AG04450 (cell line): ENCODE measurements around the gene TCF19. TPM values are rescaled to one million over a fixed set of nuclear protein-coding genes. Genes with fewer than 3 reads are reported as not detected.
"Not testable (repeated sequence)": the region's sequence is repeated elsewhere in the genome, so short reads cannot be mapped to it uniquely, and the experiment has no call there.

ENCODE experiments used
- CTCF ChIA-PET: fragments of 300-600, 350-600 bp; formaldehyde crosslinking; extraction: SDS; loops from one replicate; lab custom pipeline; 2022; ENCODE audit warnings: antibody characterized with exemption, inconsistent platforms; lab: Charles Lee
- POLR2A ChIA-PET: fragments of 350-600 bp; formaldehyde crosslinking; extraction: SDS; loops from one replicate; lab custom pipeline; 2021; ENCODE audit warnings: antibody characterized with exemption, inconsistent platforms; lab: Yijun Ruan, JAX
- DNase-seq: peaks from one replicate; pipeline ENCODE4 v3.0.0-alpha.2; 2011; ENCODE audit warnings: low read depth, low spot score
- H3K27ac ChIP-seq: one replicate; pipeline ENCODE4 v1.5.1; 2012; ENCODE audit warnings: low read depth, low read length, control low read depth
- H3K27me3 ChIP-seq: one replicate; pipeline ENCODE4 v1.6.0; 2012; ENCODE audit warnings: low read length; ENCODE audit not compliant: control insufficient read depth, insufficient read depth
- H3K4me3 ChIP-seq: 2 replicates; pipeline ENCODE4 v1.5.1; 2011; ENCODE audit warnings: mild to moderate bottlenecking, low read depth, low read length, control low read depth
- H3K9me3 ChIP-seq: 2 replicates; pipeline ENCODE4 v1.5.1; 2012; ENCODE audit warnings: low read length; ENCODE audit not compliant: control insufficient read depth, insufficient read depth
- CTCF ChIP-seq: IDR thresholded peaks from 2 replicates; pipeline ENCODE4 v1.5.1; 2011; ENCODE audit warnings: low read depth, low read length, control low read depth, inconsistent platforms
- polyA plus RNA-seq: library from polyadenylated mRNA; depleted of rRNA; stranded (reverse); fragments of >200 nt; gene quantifications from 2 replicates; pipeline ENCODE4 v1.2.3, GENCODE V29; 2011

Gene TCF19
- polyA plus RNA-seq, 1 experiment, result 4.2 TPM

DNA sequence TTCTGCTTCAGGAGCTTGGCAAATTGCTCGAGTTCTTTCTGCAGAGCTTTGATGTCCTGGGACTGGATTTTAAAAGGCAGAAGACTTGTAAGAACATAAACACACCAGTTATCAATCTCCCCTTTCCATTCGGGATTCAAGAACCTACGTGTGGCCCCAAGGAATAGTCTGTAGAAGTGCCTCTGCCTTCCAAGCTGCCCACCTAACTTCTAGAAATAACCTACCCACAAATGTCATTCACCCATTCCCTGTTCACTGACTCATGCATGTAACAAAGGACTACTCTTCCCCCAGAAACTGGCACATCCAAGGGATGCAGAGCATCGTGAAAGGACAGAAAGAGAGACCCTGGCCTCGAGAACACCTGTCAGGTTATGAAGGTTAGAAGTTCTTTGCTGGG is 7.6 kb downstream of the TCF19 start:
- POLR2A ChIA-PET, result no interaction called here
- no peak for DNase-seq
- no peak for TF ChIP-seq CTCF
- H3K4me3 ChIP-seq, result no peak overlapping the region
- CTCF ChIA-PET, result no interaction called here
- H3K27me3 ChIP-seq, result no peaks in the 10 kb centered on the region
- no peaks in the 10 kb centered on the region for H3K9me3 ChIP-seq
- H3K27ac ChIP-seq, result no peak overlapping the region

DNA sequence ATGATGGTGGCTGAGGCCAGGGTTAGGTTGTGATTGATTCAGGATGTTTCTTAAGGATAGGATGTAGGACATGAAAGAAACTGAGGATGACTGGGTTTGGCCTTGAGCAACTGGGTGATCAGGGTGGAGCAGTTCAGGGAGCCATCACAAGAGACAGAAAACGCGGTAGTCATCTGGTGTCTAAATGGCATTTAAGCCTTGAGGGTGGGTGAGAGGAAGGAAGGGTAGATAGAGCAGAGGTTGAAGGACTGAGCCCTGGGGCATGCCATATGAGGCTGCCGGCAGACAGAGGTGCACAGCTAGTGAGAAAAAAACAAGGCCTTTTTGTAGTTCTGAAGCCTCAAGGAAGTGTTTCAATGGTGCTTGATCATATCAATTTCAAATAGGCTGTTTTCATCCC is 10.2 kb downstream of the TCF19 start:
- no peak for DNase-seq
- no peak for TF ChIP-seq CTCF
- Histone ChIP-seq H3K9me3 (no peaks in the 10 kb centered on the region), H3K4me3 (no peak overlapping the region), H3K27me3 (no peaks in the 10 kb centered on the region), H3K27ac (no peak overlapping the region)
- POLR2A ChIA-PET, result no interaction called here
- CTCF ChIA-PET, result no interaction called here

DNA sequence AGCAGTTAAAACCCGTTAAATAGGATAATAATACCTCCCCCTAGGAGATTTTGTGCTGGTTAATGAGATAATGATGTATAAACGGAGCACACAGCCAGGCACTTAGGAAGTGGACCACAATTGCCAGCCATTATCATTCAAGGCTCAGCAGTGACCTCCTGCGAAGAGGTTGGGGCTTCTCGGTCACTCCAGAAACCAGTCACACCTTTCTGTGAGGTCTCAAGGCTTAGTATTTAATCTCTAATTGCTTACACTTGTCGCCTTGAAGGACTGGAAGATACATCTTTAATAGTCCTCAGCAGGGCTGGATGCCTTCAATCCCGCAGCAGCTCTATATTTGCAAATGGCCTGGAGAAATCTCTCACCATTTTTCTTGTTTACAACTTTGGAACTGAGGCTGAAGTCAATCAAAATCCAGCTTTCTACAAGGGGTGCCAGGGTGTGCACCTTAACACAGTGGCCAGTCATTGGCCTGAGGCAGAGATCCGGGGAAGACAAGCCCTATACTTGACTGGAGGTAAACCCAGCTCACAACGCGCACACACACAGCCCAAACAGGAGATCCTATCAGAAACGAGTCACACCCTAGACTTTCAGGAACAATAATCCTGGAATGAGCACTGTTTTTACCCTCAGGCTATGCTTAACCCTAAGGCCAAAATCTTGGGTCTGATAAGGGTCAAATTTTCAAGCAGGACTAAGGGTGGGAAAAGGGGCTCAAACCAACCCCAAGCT is 10.9 kb downstream of the TCF19 start:
- Histone ChIP-seq H3K9me3 (no peaks in the 10 kb centered on the region), H3K4me3 (no peak overlapping the region), H3K27ac (no peak overlapping the region), H3K27me3 (no peaks in the 10 kb centered on the region)
- CTCF ChIA-PET, result no interaction called here
- DNase-seq, result no peak
- POLR2A ChIA-PET, result no interaction called here
- TF ChIP-seq CTCF, result no peak

DNA sequence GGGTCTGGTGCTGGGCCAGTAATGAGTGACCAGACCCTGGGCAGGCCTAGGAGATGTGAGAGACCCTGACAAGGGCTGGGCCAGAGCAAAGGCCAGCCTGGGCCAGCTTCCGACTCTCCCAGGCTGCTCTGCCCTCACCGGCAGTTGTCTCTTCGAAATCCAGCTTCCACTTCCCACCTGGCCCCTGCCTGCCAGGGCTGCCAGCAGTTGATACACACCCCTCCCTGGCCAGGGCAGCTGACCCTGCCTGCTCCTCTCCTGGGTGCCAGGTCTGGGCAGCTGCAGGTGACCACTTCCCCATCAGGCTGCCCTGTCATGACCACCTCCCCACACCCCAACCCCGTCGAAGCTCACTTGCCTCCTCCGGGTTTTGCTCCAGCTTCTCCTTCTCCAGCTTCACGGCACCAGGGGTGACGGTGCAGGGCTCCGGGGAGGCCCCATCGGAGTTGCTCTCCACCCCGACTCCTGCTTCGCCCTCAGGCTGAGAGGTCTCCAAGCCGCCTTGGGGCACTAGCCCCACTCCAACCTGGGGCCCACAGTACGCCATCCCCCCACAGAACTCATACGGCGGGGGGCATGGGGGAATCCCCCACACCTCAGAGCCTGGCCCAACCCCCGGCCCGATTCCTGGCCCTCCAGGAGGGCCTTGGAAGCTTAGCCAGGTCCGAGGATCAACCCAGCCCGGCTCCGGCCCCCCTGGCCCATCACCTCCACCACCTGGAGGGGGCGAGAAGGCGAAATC is 11.6 kb downstream of the TCF19 start:
- CTCF ChIA-PET, H3K27me3 ChIP-seq, H3K27ac ChIP-seq, POLR2A ChIA-PET, H3K4me3 ChIP-seq, DNase-seq, H3K9me3 ChIP-seq: not testable (repeated sequence)

DNA sequence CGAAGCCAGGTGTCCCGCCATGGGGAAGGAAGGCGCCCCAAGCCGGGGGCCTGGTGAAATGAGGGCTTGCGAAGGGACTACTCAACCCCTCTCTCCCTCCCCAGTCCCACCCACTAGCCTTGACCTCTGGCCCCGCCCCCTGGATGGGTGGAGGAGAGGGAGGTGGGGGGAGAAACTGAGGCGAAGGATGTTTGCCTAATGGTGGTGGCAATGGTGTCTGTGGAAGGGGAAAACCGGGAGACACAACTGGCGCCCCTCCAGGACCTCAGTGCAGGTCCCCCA is 12.2 kb downstream of the TCF19 start, which contains the start of gene POU5F1:
Gene POU5F1, minus strand, starts transcription at position 83 of the 282 bp plus-strand sequence. Its CDS starts 62 bp downstream, at position 21.
- DNase-seq, result no peak
- TF ChIP-seq CTCF, result no peak
- Histone ChIP-seq H3K27ac (no peak within 1 kb of the TSS), H3K4me3 (no peak within 1 kb of the TSS), H3K27me3 (no peaks in the 10 kb centered on the region), H3K9me3 (no peaks in the 10 kb centered on the region)
- CTCF ChIA-PET, result no interaction called here
- POLR2A ChIA-PET, result no interaction called here
